ENCODE measurements around the gene ANKRD26. TPM values are rescaled to one million over a fixed set of nuclear protein-coding genes. Genes with fewer than 3 reads are reported as not detected.

The ANKRD26 gene
- total and polyA plus RNA-seq, 8 donors = 6.6 to 23.4 (median 16.8) TPM

- DNase-seq (no peak), ATAC-seq (no peak)
- intact Hi-C loops (cut with DNase I) = no loop called here
- peak overlapping the region in 1 of 2 donors; percentile 38 for H3K27ac ChIP-seq
- H3K27me3 ChIP-seq = no peaks in the 10 kb centered on the region
- no peaks in the 10 kb centered on the region for H3K9me3 ChIP-seq
- no peak overlapping the region for H3K4me3 ChIP-seq
- peaks cover 3 to 86% of the 10 kb centered on the region in 2 donors for H3K36me3 ChIP-seq
- H3K4me1 ChIP-seq = peaks cover 0 to 5% of the 10 kb centered on the region in 2 donors
- no peak for TF ChIP-seq CTCF (IDR thresholded peaks at IDR 0.05)
These were observed 34.1 kb upstream of the ANKRD26 start for GRCh38 chr10:27134371-27134770.

GRCh38 chr10:27108165-27108564 is 7.9 kb upstream of the ANKRD26 start:
- Histone ChIP-seq H3K27me3 (no peaks in the 10 kb centered on the region), H3K4me3 (no peak overlapping the region), H3K27ac (no peak overlapping the region), H3K9me3 (peaks cover 0 to 3% of the 10 kb centered on the region in 2 donors), H3K36me3 (peaks cover 0 to 63% of the 10 kb centered on the region in 2 donors), H3K4me1 (no peaks in the 10 kb centered on the region)
- intact Hi-C loops (cut with DNase I) = no loop called here
- TF ChIP-seq CTCF (IDR thresholded peaks at IDR 0.05) = no peak
- ATAC-seq (no peak), DNase-seq (no peak)

- intact Hi-C loops (cut with DNase I) = no loop called here
- DNase-seq (no peak), ATAC-seq (no peak)
- Histone ChIP-seq H3K27ac (no peak overlapping the region), H3K4me1 (peaks cover 4 to 10% of the 10 kb centered on the region in 2 donors), H3K4me3 (no peak overlapping the region), H3K27me3 (no peaks in the 10 kb centered on the region), H3K36me3 (peaks cover 0 to 30% of the 10 kb centered on the region in 2 donors), H3K9me3 (peaks cover 0 to 3% of the 10 kb centered on the region in 2 donors)
- no peak for TF ChIP-seq CTCF (IDR thresholded peaks at IDR 0.05)
These were observed 4.6 kb upstream of the ANKRD26 start for GRCh38 chr10:27104919-27105318.

GRCh38 chr10:27100813-27101347 is 586 bp upstream of the ANKRD26 start:
- H3K4me1 ChIP-seq = peaks cover 11 to 16% of the 10 kb centered on the region in 2 donors
- H3K27me3 ChIP-seq = no peaks in the 10 kb centered on the region
- intact Hi-C loops (cut with DNase I) = no loop called here
- H3K4me3 ChIP-seq = peak overlapping the region; percentile 81 to 82
- ATAC-seq = peak; percentile 34
- H3K9me3 ChIP-seq = no peaks in the 10 kb centered on the region
- TF ChIP-seq CTCF (IDR thresholded peaks at IDR 0.05) = no peak
- H3K36me3 ChIP-seq = no peaks in the 10 kb centered on the region
- DNase-seq = no peak
- H3K27ac ChIP-seq = peak overlapping the region; percentile 85 to 90

GRCh38 chr10:27099448-27099847 is 846 bp downstream of the ANKRD26 start:
- Histone ChIP-seq H3K4me1 (peaks cover 11 to 16% of the 10 kb centered on the region in 2 donors), H3K4me3 (peak overlapping the region; percentile 81 to 82), H3K27ac (peak overlapping the region in 1 of 2 donors; percentile 90), H3K27me3 (no peaks in the 10 kb centered on the region), H3K36me3 (no peaks in the 10 kb centered on the region), H3K9me3 (no peaks in the 10 kb centered on the region)
- ATAC-seq (no peak), DNase-seq (no peak)
- intact Hi-C loops (cut with DNase I) = no loop called here
- no peak for TF ChIP-seq CTCF (IDR thresholded peaks at IDR 0.05)
